SJSA1 (cell line): ENCODE data around the gene TFF2. TPM values are rescaled to one million over a fixed set of nuclear protein-coding genes. Genes with fewer than 3 reads are reported as not detected.
A peak's percentile ranks its signal among the peaks of the same experiment; 100 is the strongest.

Source experiments
- DNase-seq, 2 experiments: peaks; one replicate each; pipeline ENCODE4 v3.0.0-alpha.2; 2015 to 2020; ENCODE audit warnings: low spot score in 2 of 2, low read depth in 1 of 2
- H3K27ac ChIP-seq: fragments of 250-450 bp; sonication (Bioruptor Pico); 2 replicates; pipeline ENCODE4 v1.5.1; 2020; ENCODE audit warnings: mild to moderate bottlenecking, moderate library complexity
- H3K27me3 ChIP-seq: fragments of 250-450 bp; sonication (Bioruptor Pico); replicated peaks from 2 replicates; pipeline ENCODE4 v1.5.1; 2020; ENCODE audit warnings: mild to moderate bottlenecking, moderate library complexity
- H3K36me3 ChIP-seq: fragments of 250-450 bp; sonication (Bioruptor Pico); 2 replicates; pipeline ENCODE4 v1.5.1; 2020; ENCODE audit warnings: mild to moderate bottlenecking
- H3K4me1 ChIP-seq: fragments of 250-450 bp; sonication (Bioruptor Pico); replicated peaks from 2 replicates; pipeline ENCODE4 v1.6.1; 2021; ENCODE audit warnings: mild to moderate bottlenecking
- H3K4me3 ChIP-seq: fragments of 250-450 bp; sonication (Bioruptor Pico); 2 replicates; pipeline ENCODE4 v1.5.1; 2020; ENCODE audit warnings: mild to moderate bottlenecking
- H3K9me3 ChIP-seq: fragments of 250-450 bp; sonication (Bioruptor Pico); replicated peaks from 2 replicates; pipeline ENCODE4 v1.5.1; 2020; ENCODE audit warnings: mild to moderate bottlenecking
- total RNA-seq: library from RNA; depleted of rRNA; stranded (reverse); fragments of >200 nt; shearing (Covaris generic); gene quantifications from 2 replicates; pipeline ENCODE4 v1.2.3, GENCODE V29; 2014

Gene TFF2
- total RNA-seq, 1 experiment from 2014 or later, result not detected

DNA sequence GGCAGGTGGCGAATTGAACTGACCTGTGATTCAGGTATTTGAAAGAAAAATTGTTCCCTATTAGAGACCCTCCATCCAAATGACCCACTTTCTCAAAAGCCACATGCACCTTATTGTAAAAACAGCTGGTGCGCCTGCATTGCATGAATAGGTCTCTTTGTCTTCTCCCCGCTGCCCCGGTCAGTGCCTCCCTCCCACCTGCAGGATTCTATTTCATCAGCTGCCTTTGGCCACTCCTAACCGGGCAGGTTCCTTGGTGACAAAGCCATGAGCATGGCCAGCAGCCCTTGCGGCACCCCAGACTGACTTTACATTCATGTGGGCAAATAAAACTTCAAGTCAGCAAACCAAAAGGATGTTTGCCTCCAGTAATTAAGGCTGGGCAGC, 38.6 kb upstream of the TFF2 start:
- no peak for DNase-seq
- no peak overlapping the region for H3K27ac ChIP-seq
- H3K4me1 ChIP-seq, result peaks cover 23% of the 10 kb centered on the region
- no peaks in the 10 kb centered on the region for H3K9me3 ChIP-seq
- H3K36me3 ChIP-seq, result no peaks in the 10 kb centered on the region
- no peak overlapping the region for H3K4me3 ChIP-seq
- H3K27me3 ChIP-seq, result no peaks in the 10 kb centered on the region

DNA sequence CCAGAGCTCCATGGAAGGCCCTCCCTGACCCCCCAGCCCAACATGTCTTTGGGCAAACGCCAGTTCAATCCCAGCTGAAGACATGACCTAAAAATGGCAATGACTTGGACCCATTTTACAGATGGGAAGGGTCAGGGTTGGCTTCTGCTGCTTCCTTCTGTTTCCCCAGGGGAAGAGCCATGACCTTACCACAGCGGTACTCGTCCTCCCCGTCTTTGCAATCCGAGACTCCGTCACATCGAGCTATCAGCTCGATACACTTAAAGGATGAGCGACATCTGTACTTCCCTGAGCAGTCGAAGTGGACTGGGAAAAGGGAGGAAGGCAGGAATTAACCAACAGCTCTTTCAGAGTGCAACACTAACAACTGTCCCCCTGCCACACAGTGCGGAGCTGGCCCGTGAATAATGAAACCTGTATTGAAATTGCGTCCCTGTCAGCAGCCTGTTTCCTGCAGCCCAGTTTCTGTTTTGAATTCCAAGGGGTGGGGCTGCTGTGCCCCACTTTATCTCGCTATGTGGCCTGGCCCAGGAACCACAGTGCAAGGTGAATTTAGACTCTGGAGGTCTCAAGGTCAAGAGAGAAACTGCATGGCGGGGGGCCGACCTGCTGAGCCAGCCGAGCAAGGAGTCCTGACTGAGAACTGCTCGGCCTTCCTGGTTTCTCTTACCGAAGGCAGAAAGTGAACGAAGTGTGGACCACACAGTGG, 38.1 kb upstream of the TFF2 start:
- Histone ChIP-seq H3K27me3 (no peaks in the 10 kb centered on the region), H3K4me3 (no peak overlapping the region), H3K9me3 (no peaks in the 10 kb centered on the region), H3K4me1 (peaks cover 23% of the 10 kb centered on the region), H3K27ac (no peak overlapping the region), H3K36me3 (no peaks in the 10 kb centered on the region)
- DNase-seq, result no peak

DNA sequence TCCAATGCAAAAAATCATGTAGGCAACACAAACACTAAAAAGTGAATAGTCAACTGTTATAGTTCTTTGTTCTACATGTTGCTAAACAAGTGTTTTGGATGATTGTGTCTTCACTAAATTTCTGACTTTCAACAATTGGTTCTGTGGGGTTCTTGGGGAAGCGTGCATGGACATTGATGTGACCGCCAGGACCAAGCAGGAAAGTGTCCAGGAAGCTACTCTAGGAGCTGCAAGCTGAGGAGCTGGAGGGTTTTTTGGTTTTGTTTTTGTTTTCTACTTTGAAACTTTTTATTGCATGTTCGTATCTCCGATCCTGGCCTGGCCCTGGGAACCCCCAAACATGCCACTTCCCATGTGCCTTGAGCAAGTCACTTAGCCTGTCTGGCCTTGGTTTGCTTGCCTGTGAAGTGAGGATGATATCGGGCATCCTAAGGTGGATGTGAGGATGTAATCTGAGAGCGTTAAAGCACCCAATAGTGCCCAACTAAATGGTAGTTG, 37.1 kb upstream of the TFF2 start:
- H3K4me1 ChIP-seq, result peaks cover 16% of the 10 kb centered on the region
- no peaks in the 10 kb centered on the region for H3K27me3 ChIP-seq

GRCh38 chr21:42387164-42387563, 36.4 kb upstream of the TFF2 start:
- Histone ChIP-seq H3K27me3 (no peaks in the 10 kb centered on the region), H3K27ac (no peak overlapping the region)

More for the DNA sequence above, 37.1 kb upstream of the TFF2 start:
- H3K4me3 ChIP-seq, result no peak overlapping the region
- H3K27ac ChIP-seq, result no peak overlapping the region
- no peaks in the 10 kb centered on the region for H3K36me3 ChIP-seq
- no peaks in the 10 kb centered on the region for H3K9me3 ChIP-seq
- no peak for DNase-seq

DNA sequence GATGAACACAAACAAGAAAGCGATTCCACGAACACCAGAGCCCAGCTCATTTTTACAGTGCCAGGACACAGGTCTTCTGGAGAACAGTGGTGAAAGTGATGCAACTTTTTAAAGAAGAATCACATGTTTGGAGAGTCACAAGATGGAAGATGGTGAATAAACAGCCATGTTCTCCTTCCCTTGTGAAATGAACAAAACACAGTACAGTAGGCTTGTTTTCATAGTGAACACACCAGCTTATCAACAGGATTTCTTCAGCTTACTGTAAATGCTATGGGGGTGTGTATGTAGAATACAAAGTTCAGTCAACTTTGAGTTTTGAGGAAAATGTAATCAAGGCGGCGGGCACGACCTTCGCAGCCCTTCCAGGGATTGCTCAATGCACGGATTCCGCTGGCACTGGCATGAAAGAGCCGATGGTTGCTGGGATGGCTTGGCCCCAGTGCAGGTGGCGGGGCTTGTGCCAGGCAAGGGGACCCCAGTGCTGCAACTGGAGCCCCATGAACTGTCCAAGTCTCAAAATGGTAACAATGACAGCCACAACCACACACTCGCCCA, 35.3 kb upstream of the TFF2 start:
- no peak for DNase-seq
- Histone ChIP-seq H3K4me3 (no peak overlapping the region), H3K36me3 (no peaks in the 10 kb centered on the region), H3K27me3 (no peaks in the 10 kb centered on the region), H3K4me1 (peaks cover 9% of the 10 kb centered on the region; the same call in 1 of the 2 replicates), H3K27ac (no peak overlapping the region), H3K9me3 (0 out of 2 replicates have a peak, but pooled peaks cover 5% of the 10 kb centered on the region)

More at GRCh38 chr21:42387164-42387563, 36.4 kb upstream of the TFF2 start:
- no peak overlapping the region for H3K4me3 ChIP-seq
- no peaks in the 10 kb centered on the region for H3K36me3 ChIP-seq
- H3K9me3 ChIP-seq, result no peaks in the 10 kb centered on the region
- DNase-seq, result no peak
- peaks cover 9% of the 10 kb centered on the region for H3K4me1 ChIP-seq

DNA sequence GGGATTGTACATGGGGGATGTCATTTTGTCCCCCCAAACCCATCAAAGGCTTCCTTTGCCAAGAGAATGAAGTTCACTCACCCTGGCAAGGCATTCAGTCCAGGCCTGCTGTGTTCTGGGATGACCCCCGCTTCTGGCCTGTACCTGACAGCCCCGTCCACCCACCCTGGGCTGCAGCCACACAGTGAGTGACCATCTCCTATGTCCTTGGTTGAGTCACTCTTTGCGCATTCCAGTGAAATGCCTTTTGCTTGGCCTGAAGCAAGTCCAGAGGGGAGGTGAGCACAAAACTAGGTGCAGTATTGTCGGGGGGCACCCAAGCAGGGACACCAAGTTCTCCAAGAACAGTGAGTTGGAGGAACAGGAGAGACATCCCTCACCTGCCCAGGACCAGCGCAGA, 34.8 kb upstream of the TFF2 start:
- Histone ChIP-seq H3K27me3 (no peaks in the 10 kb centered on the region), H3K9me3 (0 out of 2 replicates have a peak, but pooled peaks cover 5% of the 10 kb centered on the region), H3K36me3 (no peaks in the 10 kb centered on the region), H3K4me1 (peaks cover 5% of the 10 kb centered on the region; the same call in 1 of the 2 replicates), H3K27ac (no peak overlapping the region), H3K4me3 (no peak overlapping the region)
- DNase-seq, result no peak

- no peaks in the 10 kb centered on the region for H3K36me3 ChIP-seq
- 0 out of 2 replicates have a peak, but pooled peaks cover 5% of the 10 kb centered on the region for H3K9me3 ChIP-seq
- H3K27ac ChIP-seq, result no peak overlapping the region
- no peak for DNase-seq
- no peak overlapping the region for H3K4me3 ChIP-seq
- H3K27me3 ChIP-seq, result no peaks in the 10 kb centered on the region
- no peaks in the 10 kb centered on the region for H3K4me1 ChIP-seq
These were observed 34.2 kb upstream of the TFF2 start for GRCh38 chr21:42384989-42385388.

DNA sequence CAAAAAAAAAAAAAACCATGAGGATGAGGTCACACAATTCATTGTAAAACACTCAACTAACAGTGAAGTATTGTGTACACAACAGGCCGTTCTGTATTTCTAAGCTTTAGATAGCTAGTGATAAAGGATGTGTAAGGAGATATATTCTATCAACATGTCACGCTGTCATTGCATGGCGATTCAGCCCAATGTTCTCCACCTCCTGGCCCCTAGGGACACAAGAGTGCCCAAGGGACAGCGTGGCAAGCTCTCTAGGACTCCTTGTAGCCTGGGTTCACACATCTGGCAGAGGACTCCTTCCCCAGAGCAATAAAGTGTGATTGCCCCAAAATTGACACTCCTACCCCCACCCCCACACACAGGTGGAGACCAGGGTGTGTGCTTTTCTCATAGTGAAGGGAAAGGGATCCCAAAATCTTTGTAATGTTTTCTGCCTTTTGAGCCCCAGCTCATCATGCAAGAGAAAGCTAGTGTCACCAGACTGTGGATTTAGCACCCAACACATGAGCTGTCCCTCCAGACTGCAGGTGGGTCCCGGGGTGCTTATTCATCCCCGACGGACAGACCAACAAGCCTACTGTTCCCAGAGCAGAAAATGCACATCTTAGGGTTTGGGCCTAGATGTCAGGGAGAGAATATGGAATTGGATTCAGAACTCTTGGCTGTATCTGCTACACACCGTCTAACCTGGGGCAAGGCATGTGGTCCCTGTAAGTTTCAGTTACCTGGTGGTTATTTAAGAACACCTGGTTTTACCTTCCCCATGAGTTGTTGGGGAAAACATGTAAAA, 33.6 kb upstream of the TFF2 start:
- no peaks in the 10 kb centered on the region for H3K36me3 ChIP-seq
- DNase-seq, result no peak

GRCh38 chr21:42383331-42383730, 32.5 kb upstream of the TFF2 start:
- no peak overlapping the region for H3K4me3 ChIP-seq
- 0 out of 2 replicates have a peak, but pooled peaks cover 5% of the 10 kb centered on the region for H3K9me3 ChIP-seq
- H3K27me3 ChIP-seq, result no peaks in the 10 kb centered on the region
- no peak for DNase-seq
- H3K36me3 ChIP-seq, result no peaks in the 10 kb centered on the region
- no peak overlapping the region for H3K27ac ChIP-seq
- no peaks in the 10 kb centered on the region for H3K4me1 ChIP-seq

More for the DNA sequence above, 33.6 kb upstream of the TFF2 start:
- Histone ChIP-seq H3K27ac (no peak overlapping the region), H3K4me3 (no peak overlapping the region), H3K27me3 (no peaks in the 10 kb centered on the region), H3K9me3 (0 out of 2 replicates have a peak, but pooled peaks cover 5% of the 10 kb centered on the region), H3K4me1 (no peaks in the 10 kb centered on the region)

DNA sequence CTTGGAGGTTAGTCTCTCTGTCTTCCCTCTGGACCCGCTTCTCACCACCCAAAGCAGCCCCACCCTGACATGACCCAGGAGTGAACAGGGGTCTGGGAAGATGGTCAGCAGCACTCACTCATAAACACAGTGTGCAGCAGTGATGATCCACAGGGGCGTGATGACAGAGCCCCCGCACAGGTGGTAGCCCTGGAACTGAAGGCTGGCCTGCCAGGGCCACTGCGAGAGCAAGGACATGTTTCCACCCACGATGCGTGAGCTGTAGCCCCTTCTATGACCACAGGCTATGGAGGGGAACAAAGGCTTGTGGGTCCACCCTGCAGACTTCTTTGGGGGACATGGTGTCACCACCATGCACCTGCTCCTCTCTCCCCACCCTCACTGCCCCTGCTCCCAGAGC, 32.1 kb upstream of the TFF2 start:
- H3K9me3 ChIP-seq, result 0 out of 2 replicates have a peak, but pooled peaks cover 5% of the 10 kb centered on the region
- H3K36me3 ChIP-seq, result no peaks in the 10 kb centered on the region
- H3K27me3 ChIP-seq, result no peaks in the 10 kb centered on the region
- H3K4me3 ChIP-seq, result no peak overlapping the region
- DNase-seq, result no peak
- no peaks in the 10 kb centered on the region for H3K4me1 ChIP-seq
- no peak overlapping the region for H3K27ac ChIP-seq

DNA sequence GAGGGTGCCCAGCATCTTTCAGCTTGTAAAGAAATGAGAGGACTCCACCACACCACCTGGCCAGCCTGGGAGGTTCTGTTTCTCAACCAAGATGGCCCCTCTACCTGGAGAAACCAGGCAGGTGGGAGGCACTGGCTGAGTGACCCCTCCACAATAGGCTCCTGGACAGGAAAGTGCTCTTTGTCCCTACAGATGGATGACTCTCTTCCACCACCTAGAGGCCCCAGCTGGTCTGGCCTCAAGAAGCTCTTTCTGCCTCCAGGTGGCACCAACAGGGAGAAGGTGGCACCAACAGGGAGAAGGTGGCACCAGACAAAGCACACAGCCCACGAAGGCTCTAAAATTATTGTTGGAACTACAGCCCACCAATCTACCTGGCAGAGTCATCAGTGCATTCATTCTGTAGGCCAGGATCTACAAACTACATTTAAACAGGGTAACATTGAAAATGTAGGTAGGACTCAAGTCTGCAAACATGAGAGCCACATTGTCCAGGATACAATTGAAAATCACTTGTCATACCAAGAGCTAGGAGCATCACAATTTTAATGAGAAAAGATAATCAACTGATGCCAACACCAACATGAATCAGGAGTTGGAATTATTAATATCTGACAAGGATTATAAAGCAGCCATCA, 30.7 kb upstream of the TFF2 start:
- Histone ChIP-seq H3K9me3 (0 out of 2 replicates have a peak, but pooled peaks cover 5% of the 10 kb centered on the region), H3K27ac (no peak overlapping the region), H3K4me1 (no peaks in the 10 kb centered on the region), H3K36me3 (no peaks in the 10 kb centered on the region), H3K27me3 (no peaks in the 10 kb centered on the region), H3K4me3 (no peak overlapping the region)
- peak in 1 of 2 experiments; percentile 46 for DNase-seq

GRCh38 chr21:42379426-42380215, 28.8 kb upstream of the TFF2 start:
- Histone ChIP-seq H3K4me1 (no peaks in the 10 kb centered on the region), H3K9me3 (0 out of 2 replicates have a peak, but pooled peaks cover 5% of the 10 kb centered on the region), H3K4me3 (no peak overlapping the region), H3K36me3 (no peaks in the 10 kb centered on the region), H3K27ac (no peak overlapping the region), H3K27me3 (no peaks in the 10 kb centered on the region)
- no peak for DNase-seq

- H3K4me1 ChIP-seq, result no peaks in the 10 kb centered on the region
- 0 out of 2 replicates have a peak, but pooled peaks cover 5% of the 10 kb centered on the region for H3K9me3 ChIP-seq
- DNase-seq, result no peak
- H3K27ac ChIP-seq, result no peak overlapping the region
- H3K27me3 ChIP-seq, result no peaks in the 10 kb centered on the region
- no peak overlapping the region for H3K4me3 ChIP-seq
- H3K36me3 ChIP-seq, result no peaks in the 10 kb centered on the region
These were observed 27.6 kb upstream of the TFF2 start for GRCh38 chr21:42378418-42378817.
